KG1 (cell line): Measurements from ENCODE around the gene OR2A12.
"Not testable (repeated sequence)": the region's sequence is repeated elsewhere in the genome, so short reads cannot be mapped to it uniquely, and the experiment has no call there.

Experiments used
- DNase-seq: peaks from one replicate; lab custom pipeline; 2025; lab: John Stamatoyannopoulos, UW

OR2A12 gene

GRCh38 chr7:144118341-144118740 lies 32.3 kb downstream of the OR2A12 start:
- no peak for DNase-seq

- DNase-seq, result no peak
Observed at GRCh38 chr7:144122876-144123275, 36.8 kb downstream of the OR2A12 start, which contains the start of gene OR2A14. Gene OR2A14, plus strand, starts transcription at chr7:144123176. Its CDS starts 5,937 bp downstream, at chr7:144129113.

GRCh38 chr7:144127714-144128334 lies 41.7 kb downstream of the OR2A12 start:
- DNase-seq, result no peak

GRCh38 chr7:144129601-144130000 lies 43.5 kb downstream of the OR2A12 start:
- not testable (repeated sequence) for DNase-seq

- DNase-seq, result no peak
Observed at GRCh38 chr7:144130730-144131129, 44.7 kb downstream of the OR2A12 start.

- no peak for DNase-seq
Observed at GRCh38 chr7:144132262-144132661, 46.2 kb downstream of the OR2A12 start.

GRCh38 chr7:144133307-144133706 lies 47.2 kb downstream of the OR2A12 start:
- DNase-seq, result no peak

- no peak for DNase-seq
Observed at GRCh38 chr7:144134116-144134515, 48.0 kb downstream of the OR2A12 start.

- no peak for DNase-seq
Observed at GRCh38 chr7:144137501-144137900, 51.4 kb downstream of the OR2A12 start.

GRCh38 chr7:144142187-144142586 lies 56.1 kb downstream of the OR2A12 start:
- DNase-seq, result no peak

- no peak for DNase-seq
Observed at GRCh38 chr7:144144426-144144825, 58.3 kb downstream of the OR2A12 start.

- DNase-seq, result no peak
Observed at GRCh38 chr7:144148224-144148827, 62.2 kb downstream of the OR2A12 start.
